ENCODE data around the gene NCAM2. TPM values are rescaled to one million over a fixed set of nuclear protein-coding genes. Genes with fewer than 3 reads are reported as not detected.

NCAM2 gene
- total and polyA plus RNA-seq, 2 of the 8 experiments (the other 6 are each of a cell fraction or from before 2014, with no cell fraction given) = 0.14 to 1.1 TPM

GRCh38 chr21:21182401-21183010 is 184.3 kb downstream of the NCAM2 start:
- H3K4me3 ChIP-seq (ENCODE audit: extremely low read depth in 1 of 4, insufficient read depth in 2 of 4, low read depth in 3 of 4, low read length in 4 of 4) = no peak overlapping the region
- no peaks in the 10 kb centered on the region for H3K79me2 ChIP-seq (ENCODE audit: control insufficient read depth in 1 of 2, insufficient read depth in 2 of 2, low read length in 2 of 2)
- no peaks in the 10 kb centered on the region for H3K4me1 ChIP-seq (replicated peaks in 1 of 4; ENCODE audit: control insufficient read depth in 3 of 4, insufficient read depth in 4 of 4, low read length in 3 of 4)
- H4K8ac ChIP-seq (ENCODE audit: extremely low read depth, insufficient read depth, low read length) = no peak overlapping the region
- WGBS, 2 experiments (ENCODE audit: extremely low coverage in 1 of 2, insufficient coverage in 1 of 2, insufficient read length in 1 of 2, insufficient replicate concordance in 2 of 2, low coverage in 1 of 2, low lambda C conversion rate in 2 of 2, missing lambda C conversion rate in 1 of 2) = 87% methylated on average over 3 of the region's 3 CpGs; no CpG with 5 or more reads in 1 of the 2 experiments
- no peak overlapping the region for H4K5ac ChIP-seq (ENCODE audit: insufficient read length, low read depth, low read length)
- no peak overlapping the region for H2BK12ac ChIP-seq (ENCODE audit: low read depth, low read length)
- no peak overlapping the region for H2AFZ ChIP-seq (ENCODE audit: low read length)
- peaks cover 0 to 1% (median 0%) of the 10 kb centered on the region in 4 experiments; a peak in 1 of 7 replicates for H3K27me3 ChIP-seq (replicated peaks in 1 of 4; ENCODE audit: control insufficient read depth in 3 of 4, extremely low read depth in 1 of 4, insufficient read depth in 3 of 4, low read length in 3 of 4)
- H3K23me2 ChIP-seq (ENCODE audit: low read depth, low read length) = no peaks in the 10 kb centered on the region
- no peak overlapping the region for H2BK5ac ChIP-seq (ENCODE audit: low read depth, low read length)
- no peaks in the 10 kb centered on the region for H4K20me1 ChIP-seq (replicated peaks in 1 of 2; ENCODE audit: control insufficient read depth in 1 of 2, insufficient read depth in 2 of 2, low read length in 2 of 2)
- H3K4ac ChIP-seq (replicated peaks; ENCODE audit: insufficient read length, low read depth, low read length) = no peak overlapping the region
- no peak overlapping the region for H3K14ac ChIP-seq (ENCODE audit: insufficient read length)
- H3K79me1 ChIP-seq (ENCODE audit: low read depth, low read length) = no peaks in the 10 kb centered on the region
- H3K23ac ChIP-seq (ENCODE audit: insufficient read length) = no peak overlapping the region
- H2BK120ac ChIP-seq (replicated peaks; ENCODE audit: low read depth, low read length) = no peak overlapping the region
- H4K91ac ChIP-seq (replicated peaks; ENCODE audit: insufficient read length, low read length) = no peak overlapping the region
- H2AK5ac ChIP-seq (ENCODE audit: low read depth, low read length) = no peak overlapping the region
- H3K56ac ChIP-seq (replicated peaks; ENCODE audit: insufficient read length, low read depth, low read length) = no peak overlapping the region
- ChIA-PET POLR2A (ENCODE audit: partially characterized antibody) (no interaction called here), CTCF (ENCODE audit: partially characterized antibody) (interaction anchor here (1.4 kb wide), 1 partner anchor 19 kb away, joined by 4 read pairs; no protein-coding TSS in a partner anchor)
- no peak for TF ChIP-seq KDM4A (IDR thresholded peaks at IDR 0.05; ENCODE audit: low read depth, low read length, severe bottlenecking)
- no peak for TF ChIP-seq PHF8 (conservative IDR thresholded peaks at IDR 0.05; ENCODE audit: low read depth, low read length)
- no peak for TF ChIP-seq SAP30 (IDR thresholded peaks at IDR 0.05; ENCODE audit: insufficient read depth, insufficient replicate concordance, low read length)
- TF ChIP-seq CBX8 (IDR thresholded peaks at IDR 0.05; ENCODE audit: borderline replicate concordance, low read depth, low read length) = no peak
- no peak for TF ChIP-seq TBP (IDR thresholded peaks at IDR 0.05; ENCODE audit: low read depth, low read length)
- no peak for TF ChIP-seq USF2 (IDR thresholded peaks at IDR 0.05; ENCODE audit: low read length)
- no peak for TF ChIP-seq EGR1 (IDR thresholded peaks at IDR 0.05; ENCODE audit: borderline replicate concordance, low read depth, low read length)
- TF ChIP-seq BRCA1 (IDR thresholded peaks at IDR 0.05; ENCODE audit: low read depth, low read length) = no peak
- TF ChIP-seq RBBP5 (IDR thresholded peaks at IDR 0.05; ENCODE audit: borderline replicate concordance, low read depth, low read length) = no peak
- H3K27ac ChIP-seq (ENCODE audit: low read depth, low read length) = no peak overlapping the region
- H3K4me2 ChIP-seq (ENCODE audit: insufficient read depth in 1 of 2, low read depth in 2 of 2, low read length in 2 of 2) = no peak overlapping the region
- no peak overlapping the region for H3K9ac ChIP-seq (replicated peaks in 1 of 4; ENCODE audit: extremely low read depth in 1 of 4, low read depth in 3 of 4, low read length in 3 of 4)
- FAIRE-seq = no peak
- no peak for DNase-seq (ENCODE audit: low read depth in 1 of 2, low spot score in 2 of 2)
- no peak overlapping the region for H2BK15ac ChIP-seq (ENCODE audit: low read length)
- no peak overlapping the region for H3K18ac ChIP-seq (ENCODE audit: extremely low read depth, low read length)
- H2BK20ac ChIP-seq (ENCODE audit: low read length) = no peak overlapping the region
- H3K36me3 ChIP-seq (ENCODE audit: control insufficient read depth in 2 of 4, insufficient read depth in 4 of 4, low read length in 3 of 4) = no peaks in the 10 kb centered on the region
- H3K9me3 ChIP-seq (ENCODE audit: insufficient read depth in 2 of 2, low read depth in 1 of 2, low read length in 1 of 2) = no peaks in the 10 kb centered on the region
